Adrenal gland (tissue), 12 donors: ENCODE data around the gene FOXA1. TPM values are rescaled to one million over a fixed set of nuclear protein-coding genes. Genes with fewer than 3 reads are reported as not detected.

Source experiments
- DNase-seq, 7 donors: peaks; one replicate each; pipeline ENCODE4 v3.0.0-alpha.2; 2019 to 2020
- H3K27ac ChIP-seq, 5 donors: fragments of 200-600 bp; sonication (generic) in 4 of 5; 1 replicate in 3 of 5; 2 replicates in 2 of 5; pipeline versions ENCODE4 v1.5.1 to v1.8.0; 2016 to 2020; ENCODE audit warnings: mild to moderate bottlenecking in 1 of 5
- H3K27me3 ChIP-seq: fragments of 200-600 bp; 2 replicates; pipeline ENCODE4 v1.8.0; 2021
- H3K36me3 ChIP-seq, 2 donors: fragments of 200-600 bp; replicated peaks in 1 of 2; 1 replicate in 1 of 2; 2 replicates in 1 of 2; pipeline versions ENCODE4 v1.5.1 to v1.8.0; 2018 to 2022
- H3K4me1 ChIP-seq, 2 donors: fragments of 200-600 bp; replicated peaks in 1 of 2; 1 replicate in 1 of 2; 2 replicates in 1 of 2; pipeline versions ENCODE4 v1.5.1 to v1.8.0; 2018 to 2021
- H3K4me3 ChIP-seq, 4 donors: fragments of 200-600 bp; sonication (generic) in 3 of 4; one replicate each; pipeline ENCODE4 v1.5.1; 2016 to 2018
- H3K9me3 ChIP-seq, 3 donors: fragments of 200-600 bp; sonication (generic) in 1 of 3; replicated peaks in 1 of 3; 1 replicate in 2 of 3; 2 replicates in 1 of 3; pipeline versions ENCODE4 v1.5.1 to v1.8.0; 2016 to 2021
- POLR2A ChIP-seq, 2 donors: fragments of 450-650 bp; IDR thresholded peaks; one replicate each; pipeline ENCODE4 v1.6.1; 2017; ENCODE audit warnings: antibody characterized with exemption in 2 of 2, mild to moderate bottlenecking in 2 of 2, moderate library complexity in 1 of 2
- WGBS, 4 donors: extraction: QIAGEN DNeasy Blood & Tissue Kit in 2 of 4; methylation state at CpG; one replicate each; pipeline versions ENCODE4 v1.1.5 to v1.1.7; 2013 to 2017; 5-methylcytosine and 5-hydroxymethylcytosine counted together
- intact Hi-C, 2 donors: fragments of 100-400 bp; cut with DNase I; formaldehyde crosslinking; loops; one replicate each; pipeline versions ENCODE4 v1.14.1 to v1.15.0; 2022 to 2023
- polyA plus RNA-seq, 3 donors: library from polyadenylated mRNA; stranded (reverse); fragments of 200-250 nt in 2 of 3; fragments of 350-450 nt in 1 of 3; fragmentation: Illumina TruSeq in 1 of 3; extraction: RNeasy Lipid Tissue Mini Kit (QIAGEN cat#74804) in 1 of 3; gene quantifications; one replicate each; pipeline ENCODE4 v1.2.3, GENCODE V29; 2013 to 2014
- total RNA-seq, 9 donors: library from RNA; depleted of rRNA in 4 of 9; stranded (reverse); fragments of >200 nt in 4 of 9; fragments of 120-200 nt in 1 of 9; fragmentation: NEBNext Ultra II Directional in 1 of 9; extraction: Animal tissue kit (Norgen Biotek cat#: 25700) in 1 of 9; gene quantifications; one replicate each; pipeline versions ENCODE4 v1.1.0 to v1.2.4, GENCODE V29; 2013 to 2023
- TF ChIP-seq, protein P1 (sequence below), 6 experiments: fragments of 450-650 bp in 4 of 6; fragments of 200-600 bp in 2 of 6; sonication (generic) in 1 of 6; IDR thresholded peaks; 1 replicate in 5 of 6; 2 replicates in 1 of 6; pipeline versions ENCODE4 v1.5.1 to v1.8.0; 2016 to 2021; ENCODE audit warnings: antibody characterized with exemption in 6 of 6, mild to moderate bottlenecking in 2 of 6, moderate library complexity in 1 of 6
- donor health status: healthy with polysubstance abuse.
- donor health status: Bipolar disorder and iron deficiency.
- donor health status: DM: yes; HTN: yes; CAD: no.
- donor health status: DM: no; HTN: no; CAD: no.
- donor health status: DM: no; HTN: no; CAD: no.
- donor health status: DM: yes; HTN: yes; CAD: no.

FOXA1 gene
- total and polyA plus RNA-seq, 12 donors = 0.03 to 3.0 (median 0.32) TPM; not detected in 1

DNA sequence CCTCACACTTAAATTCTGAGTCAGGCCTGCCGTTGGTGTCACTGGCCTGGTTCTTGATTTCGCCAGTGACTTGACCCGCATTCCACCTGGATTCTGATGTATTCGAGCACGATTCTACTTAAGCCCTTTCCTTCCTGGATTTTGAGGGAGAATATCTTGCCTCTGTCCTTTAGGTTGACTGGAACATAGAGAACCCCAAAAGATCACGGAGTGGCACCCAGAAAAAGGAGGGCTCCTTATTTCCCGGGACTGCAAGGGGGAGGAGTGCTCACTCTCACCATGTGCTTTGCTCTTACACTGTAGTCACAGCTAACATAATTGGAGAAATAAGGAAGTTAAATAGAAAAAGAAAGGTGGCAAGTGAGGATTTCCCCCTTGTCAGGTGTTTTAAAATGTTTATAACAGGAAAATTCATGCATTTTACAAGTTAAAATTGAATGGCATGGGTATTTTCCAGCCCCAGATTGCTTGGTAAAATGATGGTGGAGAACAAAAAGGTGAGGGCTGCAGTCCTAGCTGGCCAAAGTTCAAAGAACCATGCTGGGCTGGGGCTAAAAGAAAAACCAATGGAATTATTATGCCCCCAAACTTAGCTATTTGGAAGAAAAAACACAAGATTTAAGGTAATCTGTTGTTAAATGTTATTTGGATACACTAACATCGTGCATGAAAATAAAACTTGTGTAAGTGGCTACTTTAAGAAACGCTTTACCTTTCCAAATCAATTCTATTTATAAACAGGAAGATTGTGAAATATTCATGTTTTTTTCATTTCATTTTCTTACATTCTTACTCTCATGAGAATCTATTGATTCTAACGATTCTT, 8.9 kb downstream of the FOXA1 start:
- TF ChIP-seq, protein P1, sequence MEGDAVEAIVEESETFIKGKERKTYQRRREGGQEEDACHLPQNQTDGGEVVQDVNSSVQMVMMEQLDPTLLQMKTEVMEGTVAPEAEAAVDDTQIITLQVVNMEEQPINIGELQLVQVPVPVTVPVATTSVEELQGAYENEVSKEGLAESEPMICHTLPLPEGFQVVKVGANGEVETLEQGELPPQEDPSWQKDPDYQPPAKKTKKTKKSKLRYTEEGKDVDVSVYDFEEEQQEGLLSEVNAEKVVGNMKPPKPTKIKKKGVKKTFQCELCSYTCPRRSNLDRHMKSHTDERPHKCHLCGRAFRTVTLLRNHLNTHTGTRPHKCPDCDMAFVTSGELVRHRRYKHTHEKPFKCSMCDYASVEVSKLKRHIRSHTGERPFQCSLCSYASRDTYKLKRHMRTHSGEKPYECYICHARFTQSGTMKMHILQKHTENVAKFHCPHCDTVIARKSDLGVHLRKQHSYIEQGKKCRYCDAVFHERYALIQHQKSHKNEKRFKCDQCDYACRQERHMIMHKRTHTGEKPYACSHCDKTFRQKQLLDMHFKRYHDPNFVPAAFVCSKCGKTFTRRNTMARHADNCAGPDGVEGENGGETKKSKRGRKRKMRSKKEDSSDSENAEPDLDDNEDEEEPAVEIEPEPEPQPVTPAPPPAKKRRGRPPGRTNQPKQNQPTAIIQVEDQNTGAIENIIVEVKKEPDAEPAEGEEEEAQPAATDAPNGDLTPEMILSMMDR (IDR thresholded peaks at IDR 0.05) = no peak
- TF ChIP-seq POLR2A (IDR thresholded peaks at IDR 0.05) = no peak
- Histone ChIP-seq H3K4me1 (peaks cover 0 to 7% of the 10 kb centered on the region in 2 donors), H3K27ac (no peak overlapping the region), H3K27me3 (peaks cover 84% of the 10 kb centered on the region), H3K36me3 (no peaks in the 10 kb centered on the region), H3K4me3 (no peak overlapping the region), H3K9me3 (peaks cover 0 to 6% (median 0%) of the 10 kb centered on the region in 3 donors)
- 15 to 19% (median 17%) methylated on average over 10 of the region's 10 CpGs for WGBS, 4 donors
- DNase-seq = no peak
- intact Hi-C loops = no loop called here

DNA sequence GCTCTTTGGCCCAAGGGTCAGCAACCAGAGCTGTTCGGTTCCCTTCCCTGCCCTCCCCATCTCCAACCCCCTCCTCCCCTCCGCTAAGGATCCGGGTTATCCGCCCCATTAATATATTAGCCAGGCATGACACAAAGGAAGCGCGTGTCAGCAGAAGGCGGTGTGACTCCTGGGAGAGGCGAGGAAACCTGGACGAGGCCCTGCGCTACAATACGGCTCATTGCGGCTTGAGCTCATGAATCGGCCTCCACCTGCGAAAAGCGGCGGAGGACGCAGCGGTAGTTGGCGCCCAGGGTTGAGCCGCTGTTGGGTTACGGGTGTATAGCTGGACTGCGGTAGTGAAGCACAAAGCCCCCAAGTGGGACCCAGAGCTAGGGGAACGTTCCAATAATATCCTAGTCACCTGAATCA, 9.9 kb downstream of the FOXA1 start:
- Histone ChIP-seq H3K27me3 (peaks cover 73% of the 10 kb centered on the region), H3K27ac (no peak overlapping the region), H3K4me3 (no peak overlapping the region), H3K36me3 (no peaks in the 10 kb centered on the region), H3K9me3 (peaks cover 0 to 6% (median 0%) of the 10 kb centered on the region in 3 donors), H3K4me1 (peaks cover 0 to 7% of the 10 kb centered on the region in 2 donors)
- intact Hi-C loops = no loop called here
- no peak for DNase-seq
- WGBS, 4 donors = 8 to 20% (median 15%) methylated on average over 18 to 23 of the region's 23 CpGs
- no peak for TF ChIP-seq POLR2A (IDR thresholded peaks at IDR 0.05)
- TF ChIP-seq, protein P1 (IDR thresholded peaks at IDR 0.05) = no peak

- intact Hi-C loops = no loop called here
- Histone ChIP-seq H3K4me3 (no peak overlapping the region), H3K9me3 (peaks cover 0 to 6% (median 0%) of the 10 kb centered on the region in 3 donors), H3K36me3 (no peaks in the 10 kb centered on the region), H3K27ac (no peak overlapping the region), H3K27me3 (peaks cover 67% of the 10 kb centered on the region), H3K4me1 (peaks cover 0 to 7% of the 10 kb centered on the region in 2 donors)
- WGBS, 4 donors = 9 to 14% (median 13%) methylated on average over 17 to 62 of the region's 62 CpGs
- no peak for DNase-seq
- TF ChIP-seq, protein P1 (IDR thresholded peaks at IDR 0.05) = no peak
- no peak for TF ChIP-seq POLR2A (IDR thresholded peaks at IDR 0.05)
Measured at GRCh38 chr14:37584211-37585100, 10.6 kb downstream of the FOXA1 start.
